Loucy (cell line): ENCODE data around the gene SLC2A11.

Experiments
- EZH2phosphoT487 ChIP-seq: fragments of 200-600 bp; IDR thresholded peaks from 2 replicates; pipeline ENCODE4 v1.6.1; 2018; ENCODE audit warnings: antibody characterized with exemption, mild to moderate bottlenecking, moderate library complexity, borderline replicate concordance
- TF ChIP-seq, protein P1 (sequence below): fragments of 200-600 bp; sonication (generic); conservative IDR thresholded peaks from 2 replicates; pipeline ENCODE4 v1.5.1; 2014; ENCODE audit warnings: mild to moderate bottlenecking, antibody characterized with exemption, low read length

- TF ChIP-seq, protein P1, sequence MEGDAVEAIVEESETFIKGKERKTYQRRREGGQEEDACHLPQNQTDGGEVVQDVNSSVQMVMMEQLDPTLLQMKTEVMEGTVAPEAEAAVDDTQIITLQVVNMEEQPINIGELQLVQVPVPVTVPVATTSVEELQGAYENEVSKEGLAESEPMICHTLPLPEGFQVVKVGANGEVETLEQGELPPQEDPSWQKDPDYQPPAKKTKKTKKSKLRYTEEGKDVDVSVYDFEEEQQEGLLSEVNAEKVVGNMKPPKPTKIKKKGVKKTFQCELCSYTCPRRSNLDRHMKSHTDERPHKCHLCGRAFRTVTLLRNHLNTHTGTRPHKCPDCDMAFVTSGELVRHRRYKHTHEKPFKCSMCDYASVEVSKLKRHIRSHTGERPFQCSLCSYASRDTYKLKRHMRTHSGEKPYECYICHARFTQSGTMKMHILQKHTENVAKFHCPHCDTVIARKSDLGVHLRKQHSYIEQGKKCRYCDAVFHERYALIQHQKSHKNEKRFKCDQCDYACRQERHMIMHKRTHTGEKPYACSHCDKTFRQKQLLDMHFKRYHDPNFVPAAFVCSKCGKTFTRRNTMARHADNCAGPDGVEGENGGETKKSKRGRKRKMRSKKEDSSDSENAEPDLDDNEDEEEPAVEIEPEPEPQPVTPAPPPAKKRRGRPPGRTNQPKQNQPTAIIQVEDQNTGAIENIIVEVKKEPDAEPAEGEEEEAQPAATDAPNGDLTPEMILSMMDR = no peak
- TF ChIP-seq EZH2phosphoT487 = no peak
These were observed 38.0 kb downstream of the SLC2A11 start for GRCh38 chr22:23895599-23896144.
